Panc1 (cell line): Measurements from ENCODE around the gene CTNND2. TPM values are rescaled to one million over a fixed set of nuclear protein-coding genes. Genes with fewer than 3 reads are reported as not detected.

Experiments
- ATAC-seq: fragments of 200-7000 bp; cut with Tn5 transposase; 2 replicates; pipeline ENCODE4 v1.9.1; 2020; ENCODE audit warnings: mild to moderate bottlenecking, moderate library complexity
- BruUV-seq: library from RNA; stranded (reverse); fragments of 400-500 nt; replicated peaks from 2 replicates; lab custom pipeline; 2021; lab: Mats Ljungman, UMichigan
- CTCF ChIA-PET: fragments of 300-600 bp; sonication (Branson Sonifier 250); formaldehyde crosslinking; loops from one replicate; lab custom pipeline; 2022; ENCODE audit warnings: antibody characterized with exemption; lab: Charles Lee
- POLR2A ChIA-PET: fragments of 300-600 bp; sonication (Branson Sonifier 250); formaldehyde crosslinking; loops from one replicate; lab custom pipeline; 2022; ENCODE audit warnings: antibody characterized with exemption; lab: Charles Lee
- DNase-seq: peaks from one replicate; pipeline ENCODE4 v3.0.0-alpha.2; 2010; ENCODE audit warnings: low read depth, low spot score
- H3K27ac ChIP-seq: 2 replicates; pipeline ENCODE4 v1.5.1; 2011; ENCODE audit warnings: mild to moderate bottlenecking, low read length, inconsistent platforms
- H3K27me3 ChIP-seq: fragments of 200-500 bp; sonication (Bioruptor generic); 2 replicates; pipeline ENCODE4 v1.6.0; 2014; ENCODE audit warnings: low read length, inconsistent platforms; ENCODE audit not compliant: control insufficient read depth, insufficient read depth
- H3K36me3 ChIP-seq: fragments of 200-500 bp; sonication (Bioruptor generic); 2 replicates; pipeline ENCODE4 v1.5.1; 2014; ENCODE audit warnings: inconsistent platforms, mild to moderate bottlenecking, low read length, moderate library complexity; ENCODE audit not compliant: control insufficient read depth, insufficient read depth
- H3K4me1 ChIP-seq: 2 replicates; pipeline ENCODE4 v1.5.1; 2011; ENCODE audit warnings: inconsistent platforms, mild to moderate bottlenecking, low read length, moderate library complexity; ENCODE audit not compliant: control insufficient read depth, insufficient read depth
- H3K4me3 ChIP-seq, 2 experiments: 2 replicates each; pipeline ENCODE4 v1.5.1; 2011 to 2012; ENCODE audit warnings: low read depth in 2 of 2, low read length in 2 of 2, mild to moderate bottlenecking in 2 of 2, inconsistent platforms in 1 of 2, moderate library complexity in 1 of 2
- H3K9me3 ChIP-seq: fragments of 200-500 bp; sonication (Bioruptor generic); 2 replicates; pipeline ENCODE4 v1.5.1; 2014; ENCODE audit warnings: low read depth, mild to moderate bottlenecking, inconsistent platforms, low read length, moderate library complexity; ENCODE audit not compliant: control insufficient read depth, insufficient read depth
- CTCF ChIP-seq: fragments of 450-650 bp; IDR thresholded peaks from 2 replicates; pipeline ENCODE4 v1.5.1; 2017; ENCODE audit warnings: mild to moderate bottlenecking
- POLR2AphosphoS5 ChIP-seq: IDR thresholded peaks from 2 replicates; pipeline ENCODE4 v1.6.1; 2012; ENCODE audit warnings: mild to moderate bottlenecking, low read depth, low read length, moderate library complexity
- REST ChIP-seq, 2 experiments: IDR thresholded peaks; 2 replicates each; pipeline ENCODE4 v1.6.1; 2011 to 2012; ENCODE audit warnings: low read depth in 2 of 2, control low read depth in 1 of 2, low read length in 1 of 2, mild to moderate bottlenecking in 1 of 2, moderate library complexity in 1 of 2; ENCODE audit not compliant: insufficient read depth in 1 of 2
- SIN3A ChIP-seq: IDR thresholded peaks from 2 replicates; pipeline ENCODE4 v1.6.1; 2012; ENCODE audit warnings: low read depth, mild to moderate bottlenecking, low read length, moderate library complexity, borderline replicate concordance; ENCODE audit not compliant: insufficient read depth
- TCF7L2 ChIP-seq: IDR thresholded peaks from 2 replicates; pipeline ENCODE4 v1.6.1; 2011; ENCODE audit warnings: mild to moderate bottlenecking, low read depth, low read length, inconsistent platforms
- in situ Hi-C: cut with HindIII; loops from 2 replicates; pipeline ENCODE4 v1.10.0; 2016; ENCODE audit warnings: low sequenced_read_pairs, low pct_unique_long_range_greater_than_20kb
- intact Hi-C: fragments of 100-400 bp; cut with micrococcal nuclease; formaldehyde crosslinking; loops from one replicate; pipeline ENCODE4 v1.10.0; 2022; ENCODE audit not compliant: unreplicated experiment
- total RNA-seq: library from RNA; stranded (reverse); gene quantifications from one replicate; pipeline ENCODE4 v1.2.1, GENCODE V29; 2021; ENCODE audit not compliant: unreplicated experiment

The CTNND2 gene
- total RNA-seq, 1 experiment from 2014 or later, result 1.0 TPM

- Histone ChIP-seq H3K9me3 (no peaks in the 10 kb centered on the region), H3K4me3 (no peak overlapping the region), H3K27ac (no peak overlapping the region), H3K4me1 (no peaks in the 10 kb centered on the region), H3K36me3 (no peaks in the 10 kb centered on the region), H3K27me3 (no peaks in the 10 kb centered on the region)
- ATAC-seq (no peak), DNase-seq (no peak)
- ChIA-PET CTCF (no interaction called here), POLR2A (no interaction called here)
- intact Hi-C loops, result no loop called here
- TF ChIP-seq SIN3A (no peak), REST (IDR thresholded peaks at IDR 0.05; ENCODE audit: insufficient read depth in 1 of 2, low read depth in 2 of 2, low read length in 1 of 2) (no peak), CTCF (no peak), POLR2AphosphoS5 (no peak), TCF7L2 (no peak)
- BruUV-seq, result no TSS peak
- in situ Hi-C loops, result no loop called here
Observed at GRCh38 chr5:11547730-11548129, 356.5 kb downstream of the CTNND2 start.

- Histone ChIP-seq H3K27me3 (no peaks in the 10 kb centered on the region), H3K27ac (no peak overlapping the region), H3K9me3 (no peaks in the 10 kb centered on the region), H3K4me1 (no peaks in the 10 kb centered on the region), H3K36me3 (no peaks in the 10 kb centered on the region), H3K4me3 (no peak overlapping the region)
- no peak for DNase-seq
- POLR2A ChIA-PET, result no interaction called here
- no peak for TF ChIP-seq TCF7L2
- no peak for TF ChIP-seq POLR2AphosphoS5
- no peak for TF ChIP-seq SIN3A
- TF ChIP-seq REST (IDR thresholded peaks at IDR 0.05; ENCODE audit: insufficient read depth in 1 of 2, low read depth in 2 of 2, low read length in 1 of 2), result no peak
- TF ChIP-seq CTCF, result no peak
- in situ Hi-C loops (no loop called here), intact Hi-C loops (no loop called here)
- no TSS peak for BruUV-seq
- ATAC-seq, result no peak
- CTCF ChIA-PET, result no interaction called here
Observed at GRCh38 chr5:11547140-11547539, 357.1 kb downstream of the CTNND2 start.
